Astrocyte of the spinal cord (primary cell): Measurements from ENCODE around the gene LRRC75B.
A peak's percentile ranks its signal among the peaks of the same experiment; 100 is the strongest.

ENCODE experiments used
- DNase-seq: peaks from one replicate; pipeline ENCODE4 v3.0.0; 2011; ENCODE audit warnings: low read depth, low spot score
- H3K4me3 ChIP-seq: 2 replicates; pipeline ENCODE4 v1.5.1; 2011; ENCODE audit warnings: low read depth, mild to moderate bottlenecking, low read length, moderate library complexity
- CTCF ChIP-seq: IDR thresholded peaks from 2 replicates; pipeline ENCODE4 v1.5.1; 2012; ENCODE audit warnings: low read depth, mild to moderate bottlenecking, low read length, inconsistent platforms
- in situ Hi-C: cut with HindIII; loops from 2 replicates; pipeline ENCODE4 v1.10.0; 2017; ENCODE audit warnings: low sequenced_read_pairs

LRRC75B gene

GRCh38 chr22:24588381-24588756 lies 4.5 kb downstream of the LRRC75B start:
- in situ Hi-C loops, result no loop called here
- TF ChIP-seq CTCF, result no peak
- no peak overlapping the region for H3K4me3 ChIP-seq
- DNase-seq, result peak; percentile 39

GRCh38 chr22:24587948-24588347 lies 4.9 kb downstream of the LRRC75B start:
- in situ Hi-C loops, result no loop called here
- no peak overlapping the region for H3K4me3 ChIP-seq
- no peak for TF ChIP-seq CTCF
- no peak for DNase-seq

GRCh38 chr22:24587251-24587650 lies 5.6 kb downstream of the LRRC75B start:
- in situ Hi-C loops, result no loop called here
- no peak for TF ChIP-seq CTCF
- DNase-seq, result no peak
- no peak overlapping the region for H3K4me3 ChIP-seq

GRCh38 chr22:24585927-24586546 lies 6.8 kb downstream of the LRRC75B start:
- no peak for TF ChIP-seq CTCF
- in situ Hi-C loops, result no loop called here
- DNase-seq, result no peak
- H3K4me3 ChIP-seq, result no peak overlapping the region

- in situ Hi-C loops, result no loop called here
- DNase-seq, result no peak
- no peak for TF ChIP-seq CTCF
- no peak overlapping the region for H3K4me3 ChIP-seq
Observed at GRCh38 chr22:24585461-24585860, 7.4 kb downstream of the LRRC75B start.

- in situ Hi-C loops, result no loop called here
- DNase-seq, result no peak
- no peak for TF ChIP-seq CTCF
- H3K4me3 ChIP-seq, result no peak overlapping the region
Observed at GRCh38 chr22:24584871-24585411, 7.9 kb downstream of the LRRC75B start.
